Measurements from ENCODE around the gene MBTPS1.

Gene MBTPS1

DNA sequence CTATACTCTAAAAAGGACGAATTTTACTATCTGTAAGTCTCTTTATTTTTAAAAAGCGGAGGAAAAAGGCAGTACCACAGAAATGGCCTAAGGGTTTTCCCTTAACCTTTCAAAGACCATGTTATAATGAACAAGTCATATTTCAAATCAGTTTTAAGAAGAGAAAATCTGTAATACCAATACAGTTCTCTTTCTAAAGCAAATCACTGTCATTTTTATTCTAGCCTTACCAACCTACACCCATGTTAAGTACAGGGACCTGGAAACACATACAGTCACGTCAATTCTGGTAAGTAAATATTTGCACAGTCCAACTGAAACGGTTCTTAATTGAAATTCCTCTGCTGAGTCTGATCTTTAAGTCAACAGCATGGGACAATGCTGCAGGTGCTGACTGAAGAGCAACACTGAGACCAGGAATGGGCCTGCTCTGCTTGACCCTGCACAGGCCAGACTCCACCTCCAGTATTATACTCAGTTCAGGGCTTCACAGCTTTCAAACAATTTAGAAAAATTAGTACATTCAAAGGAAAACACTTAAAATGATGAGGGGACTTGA lies 20.2 kb downstream of the MBTPS1 start:
- DNase-seq, result no peak

DNA sequence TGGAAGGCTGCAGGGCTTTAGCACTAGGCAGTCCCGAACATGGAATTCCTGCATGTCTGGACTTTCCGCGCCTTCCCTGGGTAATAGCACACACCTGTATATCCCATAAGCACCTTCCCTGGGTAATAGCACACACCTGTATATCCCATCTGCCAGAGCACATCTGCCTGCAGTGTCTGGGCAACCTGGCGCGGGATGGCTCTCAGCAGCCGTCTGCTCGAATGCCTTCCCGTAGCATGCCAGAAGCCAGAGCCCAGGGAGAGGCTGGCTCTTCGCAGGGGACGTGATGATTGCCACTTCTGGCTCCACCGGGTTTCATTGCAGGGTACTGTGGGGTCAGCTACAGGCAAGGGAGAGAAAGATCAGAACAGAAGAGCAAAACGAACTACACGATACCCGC lies 21.3 kb downstream of the MBTPS1 start:
- no peak for DNase-seq

DNA sequence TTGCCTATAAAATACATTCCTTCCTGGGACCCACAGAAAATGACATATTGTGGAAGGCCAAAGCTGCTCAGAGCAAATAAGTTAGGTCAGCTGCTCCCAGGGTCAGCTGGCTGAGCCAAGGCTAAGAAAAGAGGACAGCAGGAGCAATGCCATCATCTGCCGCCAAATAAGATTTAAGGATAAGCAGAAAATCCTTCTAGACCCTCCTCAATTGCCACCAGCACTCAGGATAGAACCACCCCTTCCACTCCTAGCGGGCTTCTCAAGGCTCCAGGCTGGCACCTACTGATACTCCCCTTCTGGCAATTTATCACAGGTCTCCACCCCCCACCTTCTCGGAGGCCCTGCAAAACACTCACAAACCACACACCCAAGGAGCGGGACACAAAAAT lies 22.9 kb downstream of the MBTPS1 start:
- DNase-seq, result no peak

DNA sequence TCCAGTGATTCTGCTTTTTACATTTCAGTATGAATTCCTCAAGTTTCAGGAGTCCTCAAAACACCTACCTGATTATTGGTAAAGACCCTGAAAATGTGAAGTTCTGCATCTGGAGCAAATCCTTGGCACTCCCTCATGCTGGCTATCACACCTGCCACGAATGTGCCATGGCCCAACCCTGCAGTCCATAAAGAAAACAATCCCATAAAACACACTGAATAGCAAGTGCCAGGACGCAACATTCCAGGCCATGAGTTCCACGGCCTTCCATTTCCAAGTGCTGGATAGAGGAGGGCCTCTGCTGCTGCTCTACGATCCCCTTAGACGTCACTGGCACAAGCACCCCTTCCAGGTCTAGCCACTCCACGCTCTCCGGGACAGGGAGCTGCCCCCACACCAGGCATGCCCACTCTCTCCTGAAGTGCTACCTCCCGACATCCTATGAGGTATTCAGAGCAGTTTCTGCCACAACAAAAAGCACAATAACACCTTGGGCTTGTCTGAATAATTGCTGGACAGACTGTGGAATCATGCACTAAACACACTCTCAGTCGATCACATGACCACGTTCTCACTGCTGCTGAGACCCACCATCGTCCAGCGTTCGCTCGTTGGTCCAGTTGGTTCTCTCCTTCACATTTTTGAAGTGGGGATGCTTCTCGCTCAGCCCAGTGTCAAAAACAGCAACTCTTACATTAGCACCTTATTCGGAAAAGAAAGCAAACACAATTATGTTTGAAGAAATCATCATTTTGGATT lies 23.4 kb downstream of the MBTPS1 start:
- DNase-seq, result no peak

DNA sequence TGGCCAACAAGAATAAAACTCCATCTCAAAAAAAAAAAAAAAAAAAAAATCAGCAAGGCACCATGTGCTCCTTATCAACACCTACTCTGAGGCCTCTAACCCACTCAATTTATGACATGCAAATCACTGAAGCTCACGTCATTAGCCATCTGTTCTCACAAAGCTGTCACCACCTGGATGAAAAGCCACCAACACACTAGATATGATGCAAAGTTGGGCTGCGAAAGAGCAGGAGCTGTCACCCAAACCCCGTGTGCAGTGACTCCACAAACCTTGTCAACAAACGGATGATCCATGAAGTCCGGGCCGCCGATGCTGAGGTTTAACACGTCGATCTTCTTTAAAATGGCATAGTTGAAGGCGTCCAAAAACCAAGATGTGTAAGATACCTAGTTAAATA lies 25.3 kb downstream of the MBTPS1 start:
- DNase-seq, result no peak

DNA sequence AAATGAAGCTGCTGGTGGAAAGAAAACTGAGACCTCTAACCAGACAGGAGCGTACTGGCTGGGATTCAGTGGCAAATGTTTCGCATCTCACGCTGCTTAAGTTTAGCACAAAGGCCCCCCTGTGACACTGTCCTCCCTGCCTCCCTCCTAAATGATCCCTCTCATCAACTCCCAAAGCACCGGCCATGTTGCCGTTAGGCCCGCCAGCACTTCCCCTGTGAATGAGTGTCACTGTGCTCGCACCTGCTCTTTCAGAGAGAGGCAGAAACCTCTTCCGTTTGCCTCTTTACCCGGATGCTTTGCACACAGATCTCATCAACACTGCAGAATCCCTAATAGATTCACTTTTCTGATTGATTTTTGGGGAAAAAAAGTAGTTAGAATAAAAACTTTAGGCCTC lies 26.5 kb downstream of the MBTPS1 start:
- no peak for DNase-seq

DNA sequence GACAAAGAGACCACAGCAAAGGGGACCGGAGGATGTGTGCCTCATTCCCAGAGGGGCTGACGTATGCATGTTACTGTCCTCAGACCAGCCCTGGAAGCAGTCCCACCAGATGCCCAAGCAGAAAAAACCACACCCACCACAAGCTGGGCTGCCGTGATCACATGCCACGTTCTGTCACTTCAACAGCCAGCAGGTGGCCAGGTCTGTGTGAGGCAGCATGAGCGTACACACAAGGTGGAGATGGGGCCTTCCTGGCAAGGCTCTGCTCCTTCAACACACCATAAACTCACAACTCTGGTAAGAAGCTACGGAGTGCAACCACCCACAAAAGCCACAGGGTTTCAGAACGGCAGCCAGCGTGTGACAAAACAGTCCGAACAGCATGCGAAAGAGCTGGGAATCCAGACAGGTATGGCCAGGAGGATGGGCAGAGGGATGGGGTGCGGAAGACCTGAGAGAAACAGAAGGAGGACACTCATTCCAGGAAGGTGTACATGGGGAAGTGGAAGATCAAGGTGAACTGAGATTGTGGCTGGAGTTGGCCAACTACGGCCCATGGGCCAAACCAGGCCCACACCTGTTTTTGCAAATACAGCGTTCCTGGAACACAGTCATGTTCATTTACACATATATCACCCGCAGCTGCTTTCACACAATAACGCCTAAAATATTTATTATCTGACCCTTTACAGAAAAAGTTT lies 27.9 kb downstream of the MBTPS1 start:
- DNase-seq, result no peak

DNA sequence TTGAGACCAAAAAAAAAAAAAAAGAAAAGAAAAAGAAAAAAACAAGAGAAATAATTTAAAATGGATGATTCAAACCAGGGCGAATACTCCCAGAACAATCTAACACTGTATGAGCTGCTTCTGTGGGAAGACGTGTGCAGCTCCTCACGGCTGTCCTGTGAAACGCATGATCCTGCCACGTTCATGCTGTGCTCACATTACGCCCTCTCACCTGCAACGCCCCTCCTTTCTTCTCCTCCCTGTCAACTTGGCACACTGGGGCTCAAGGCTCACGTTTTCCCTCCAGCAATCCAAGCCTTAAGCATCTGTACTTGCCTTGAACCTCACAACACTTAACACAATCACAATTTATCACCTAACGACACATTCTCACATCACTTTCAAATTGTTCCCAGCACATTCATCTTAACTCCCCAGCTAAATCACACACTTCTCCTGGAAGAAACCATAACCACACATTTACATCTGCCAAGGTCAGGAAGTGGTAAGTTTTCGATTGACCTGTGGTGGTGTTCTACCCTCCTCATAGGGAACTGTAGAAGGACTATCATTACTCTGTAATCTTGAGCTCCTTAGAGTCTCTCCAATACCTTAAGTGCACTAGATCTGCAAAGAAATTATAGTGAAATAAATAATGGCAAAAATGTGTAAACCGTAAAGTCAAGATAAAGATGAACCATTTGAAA lies 29.1 kb downstream of the MBTPS1 start:
- DNase-seq, result no peak

DNA sequence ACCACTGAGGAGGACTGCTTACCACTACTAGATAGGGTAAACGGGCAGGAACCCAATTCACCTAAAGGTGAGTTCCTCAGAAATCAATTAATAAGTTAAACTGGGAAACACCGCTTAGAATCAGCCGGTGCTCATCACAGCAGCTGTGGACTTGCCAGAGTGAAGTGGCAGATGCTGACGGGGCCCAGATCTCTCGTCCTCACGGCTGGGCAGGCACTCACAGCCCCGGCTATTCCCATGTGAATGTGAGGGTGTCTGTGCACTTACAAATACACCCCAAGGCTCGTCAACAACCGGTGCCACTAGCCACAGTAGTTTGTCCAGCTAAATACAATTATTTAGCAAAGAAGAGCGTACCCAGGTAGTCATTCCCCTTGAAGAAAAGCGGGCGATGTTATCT lies 29.7 kb downstream of the MBTPS1 start:
- DNase-seq, result no peak

DNA sequence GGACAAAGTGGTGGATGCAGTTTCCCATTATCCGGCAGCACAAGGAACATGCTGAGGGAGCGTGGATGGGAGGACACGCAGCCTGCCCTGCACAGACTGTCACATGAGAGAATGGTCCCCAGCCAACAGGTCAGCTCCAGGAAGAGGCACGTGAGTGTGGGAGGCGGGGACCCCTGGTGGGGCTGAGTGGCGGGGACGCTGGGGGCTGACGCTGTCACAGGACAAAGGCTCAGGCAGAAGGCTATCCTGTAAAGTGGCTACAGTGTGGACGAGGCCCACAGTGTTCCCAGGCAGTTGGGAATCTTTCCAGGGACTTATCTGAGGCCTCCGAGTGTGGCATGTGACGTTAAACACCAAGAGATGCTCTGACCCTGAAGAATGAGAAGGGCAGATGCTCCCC lies 30.4 kb downstream of the MBTPS1 start:
- no peak for DNase-seq

DNA sequence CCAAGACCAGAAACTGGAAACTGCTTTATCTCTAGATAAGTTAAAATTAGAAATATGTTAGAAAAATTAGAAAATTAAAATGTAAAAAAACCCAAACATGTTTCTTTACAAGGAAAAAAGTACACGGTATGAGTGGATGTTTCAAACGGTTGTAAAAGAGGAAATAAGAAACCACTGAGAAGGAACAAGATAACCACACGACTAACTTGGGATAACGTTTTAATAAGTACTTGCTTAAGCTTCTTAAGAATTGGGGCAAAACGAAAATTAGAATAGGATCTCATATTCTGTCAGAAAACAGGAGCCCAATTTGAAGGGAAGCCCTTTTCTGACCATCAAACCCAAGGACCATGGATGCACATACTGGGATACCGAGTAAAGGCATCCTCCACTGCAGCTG lies 31.0 kb downstream of the MBTPS1 start:
- DNase-seq, result no peak

DNA sequence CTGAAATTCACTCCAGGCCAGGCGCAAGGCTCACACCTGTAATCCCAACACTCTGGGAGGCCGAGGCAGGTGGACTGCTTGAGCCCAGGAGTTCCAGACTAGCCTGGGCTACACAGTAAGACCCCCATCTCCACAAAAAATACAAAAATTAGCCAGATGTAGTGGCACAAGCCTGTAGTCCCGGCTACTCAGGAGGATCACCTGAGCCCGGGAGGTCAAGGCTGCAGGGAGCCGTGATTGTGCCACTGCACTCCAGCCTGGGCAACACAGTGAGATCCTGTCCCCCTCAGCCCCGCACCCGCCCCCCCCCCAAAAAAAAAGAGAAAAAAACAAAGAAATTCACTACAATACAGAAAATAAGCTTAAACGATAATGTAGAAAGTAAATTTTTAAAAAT lies 31.5 kb downstream of the MBTPS1 start:
- DNase-seq, result no peak

DNA sequence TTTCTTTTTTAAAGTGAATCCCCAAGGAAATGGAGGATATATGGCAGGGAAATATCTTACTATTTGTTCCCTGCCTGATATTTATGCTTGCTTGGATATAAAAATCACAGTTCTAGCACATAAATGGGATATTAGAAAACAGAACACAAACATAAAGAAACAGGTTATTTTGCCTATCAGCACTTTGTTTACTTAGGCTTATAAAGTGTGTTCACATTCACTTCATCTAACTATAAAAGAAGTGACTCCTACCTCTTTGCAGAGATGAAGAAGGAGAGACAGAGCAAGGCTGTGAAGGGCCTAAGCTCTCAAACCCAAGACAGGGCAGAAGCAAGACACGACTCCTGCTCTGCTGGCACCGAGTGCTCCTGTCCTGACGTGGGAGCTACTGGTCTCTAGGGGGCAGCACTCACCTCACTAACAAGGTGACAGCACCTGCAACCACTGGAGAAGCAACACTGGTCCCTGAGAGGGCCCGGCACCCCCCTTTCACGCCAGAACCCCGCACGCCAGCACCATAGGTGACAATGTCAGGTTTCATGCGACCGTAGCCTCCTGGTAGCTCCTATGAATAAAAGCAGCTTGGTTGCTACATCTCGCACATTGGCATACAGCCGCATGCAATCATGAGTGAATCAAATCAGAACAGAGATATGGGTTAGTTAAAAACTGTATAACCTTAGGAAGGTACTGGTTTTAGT lies 32.0 kb downstream of the MBTPS1 start:
- DNase-seq, result no peak

DNA sequence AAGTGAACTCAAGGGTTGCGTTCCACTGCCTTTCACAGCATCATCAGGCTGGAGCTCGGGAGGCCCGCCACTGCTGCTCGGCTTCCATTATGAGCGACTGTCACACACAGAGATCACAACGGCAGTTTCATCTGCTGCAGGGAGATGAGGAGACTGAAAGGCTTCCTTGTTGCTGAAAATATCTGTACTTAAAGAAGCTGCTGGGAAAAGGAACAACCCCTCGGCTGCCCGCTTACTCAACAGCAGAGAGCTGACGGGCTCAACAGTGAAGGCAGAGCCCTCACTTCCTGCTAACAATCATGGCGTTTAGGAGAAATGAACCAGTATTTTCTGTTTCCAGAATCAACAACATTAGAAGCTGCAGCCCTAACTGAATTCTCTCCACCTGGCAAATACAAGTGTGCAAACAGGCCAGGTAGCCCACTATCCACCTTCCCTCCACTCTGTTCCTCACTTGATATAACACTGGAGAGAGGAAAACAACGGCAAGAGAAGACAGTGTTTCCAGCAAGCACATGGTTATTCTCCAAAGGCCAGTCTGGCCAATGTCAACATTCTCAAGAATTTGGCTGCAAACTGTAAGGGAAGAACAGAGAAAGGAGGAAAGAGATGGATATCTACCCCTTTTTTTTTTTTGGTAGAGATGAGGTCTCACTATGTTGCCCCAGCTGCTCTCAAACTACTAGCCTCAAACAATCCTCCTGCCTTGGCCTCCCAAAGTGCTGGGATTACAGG lies 33.7 kb downstream of the MBTPS1 start:
- no peak for DNase-seq

DNA sequence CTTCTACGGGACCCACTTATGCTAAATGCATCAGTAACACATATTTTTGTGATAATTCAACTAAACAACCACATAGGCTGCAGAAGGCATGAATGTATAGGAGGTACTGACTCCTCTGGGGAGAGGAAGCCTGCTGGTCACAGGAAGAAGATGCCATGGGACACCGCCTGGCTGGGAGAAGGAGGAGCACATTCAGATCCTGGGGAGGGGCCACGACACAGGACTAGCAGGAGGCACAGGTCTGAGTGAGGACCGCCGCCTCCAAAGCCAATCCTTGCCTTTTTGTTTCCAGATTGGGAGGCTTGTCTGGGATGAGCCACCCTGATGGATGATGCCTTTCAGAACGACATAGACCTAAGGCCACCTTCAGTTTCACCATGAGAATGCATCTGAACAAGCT lies 34.6 kb downstream of the MBTPS1 start:
- DNase-seq, result no peak

DNA sequence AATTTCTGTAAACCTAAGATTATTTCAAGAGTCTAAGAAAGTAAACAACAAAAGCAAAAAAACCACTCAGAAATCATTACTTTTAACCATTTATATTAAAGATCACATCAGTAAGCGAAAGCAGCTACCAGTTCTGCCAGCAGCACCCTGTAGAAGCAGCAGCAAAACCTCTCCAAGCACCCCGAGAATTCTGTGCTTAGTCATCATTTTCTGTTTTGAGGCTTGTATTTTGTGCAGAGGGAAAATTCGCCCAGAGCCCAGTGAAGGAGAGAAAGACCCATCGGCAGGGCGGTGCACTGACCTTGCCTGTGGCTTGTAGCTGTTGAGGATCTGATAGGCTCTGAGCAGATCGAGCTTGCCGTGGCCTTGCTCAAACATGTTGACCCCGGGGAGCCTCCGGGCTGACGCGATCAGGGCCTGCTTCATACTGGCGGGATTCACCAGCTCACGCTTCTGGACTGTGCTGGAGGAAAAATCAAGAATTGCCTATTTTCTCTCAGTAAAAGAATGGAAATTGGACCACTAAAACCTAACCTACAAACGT lies 35.2 kb downstream of the MBTPS1 start:
- DNase-seq, result no peak

DNA sequence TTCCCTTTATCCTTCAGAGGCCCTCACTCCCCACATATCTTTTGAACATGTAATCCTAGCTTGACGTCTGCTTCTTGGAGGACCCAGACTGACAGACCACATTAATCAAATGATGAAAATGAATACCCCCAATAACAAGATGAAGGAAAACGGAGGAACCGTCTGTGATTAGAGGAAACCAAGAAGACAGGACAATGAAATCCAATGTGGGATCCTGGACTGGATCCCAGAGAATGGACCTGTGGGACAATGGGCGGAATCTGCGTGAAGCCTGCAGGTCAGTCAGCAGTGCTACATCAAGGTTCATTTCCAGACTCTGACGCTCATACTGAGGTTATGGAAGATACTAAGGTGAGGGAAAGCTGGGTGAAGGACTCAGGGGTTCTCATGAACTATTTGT lies 35.9 kb downstream of the MBTPS1 start:
- no peak for DNase-seq

DNA sequence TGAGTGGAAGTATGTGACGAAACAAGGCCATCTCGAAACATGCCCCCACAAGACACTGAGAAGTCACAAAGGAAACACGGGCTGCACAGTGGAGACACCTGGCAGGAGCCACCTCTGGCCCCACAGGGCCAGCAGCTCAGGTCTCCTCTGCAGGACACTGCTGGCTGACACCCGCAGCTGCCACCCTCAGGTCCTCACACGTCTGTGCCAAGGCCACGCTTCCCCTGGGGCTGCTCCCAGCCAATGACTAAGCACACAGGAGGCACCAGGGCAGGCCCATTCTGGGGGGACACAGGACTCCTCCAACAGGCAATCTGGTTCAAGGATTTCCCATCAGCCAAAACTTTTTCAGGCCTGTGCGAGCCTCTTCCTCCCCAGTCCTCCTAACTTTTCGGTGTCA lies 36.4 kb downstream of the MBTPS1 start:
- no peak for DNase-seq

DNA sequence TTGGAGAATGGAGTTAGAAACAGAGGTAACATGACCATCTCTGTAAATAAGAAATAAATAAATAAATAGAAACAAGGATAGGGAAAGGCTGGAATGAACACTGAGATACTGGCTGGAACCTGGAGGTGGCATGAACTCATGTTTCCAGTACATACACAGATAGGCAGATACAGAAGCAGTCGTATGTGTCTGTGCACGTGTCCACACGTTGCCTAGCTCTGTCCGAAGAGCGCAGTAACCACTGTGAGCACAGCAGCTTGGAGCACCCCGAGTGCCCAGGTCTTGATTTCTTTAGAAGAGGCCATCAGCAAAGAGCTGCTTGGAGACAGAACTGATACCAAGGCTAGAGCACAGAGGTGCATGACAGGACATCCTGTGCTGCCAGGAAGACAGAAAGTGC lies 37.1 kb downstream of the MBTPS1 start:
- no peak for DNase-seq

DNA sequence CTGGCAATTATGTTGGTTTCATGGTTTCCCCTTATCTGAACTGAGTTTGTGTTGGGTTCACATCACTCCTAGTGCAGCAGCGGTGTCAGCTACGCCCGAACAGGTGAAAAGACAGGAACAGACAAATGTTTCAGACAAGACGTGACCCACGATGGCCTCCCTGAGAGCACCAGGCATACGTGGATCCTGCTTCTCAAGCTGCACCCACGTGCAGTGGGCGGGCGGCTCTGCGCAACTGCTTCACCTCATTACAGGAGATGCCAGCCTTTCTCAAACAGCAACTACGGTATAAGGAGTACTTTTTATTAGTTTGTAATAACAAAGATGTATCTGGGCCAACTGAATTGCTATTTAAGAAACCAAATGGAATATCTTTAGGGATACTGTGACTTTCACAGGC lies 41.4 kb downstream of the MBTPS1 start:
- DNase-seq, result no peak

DNA sequence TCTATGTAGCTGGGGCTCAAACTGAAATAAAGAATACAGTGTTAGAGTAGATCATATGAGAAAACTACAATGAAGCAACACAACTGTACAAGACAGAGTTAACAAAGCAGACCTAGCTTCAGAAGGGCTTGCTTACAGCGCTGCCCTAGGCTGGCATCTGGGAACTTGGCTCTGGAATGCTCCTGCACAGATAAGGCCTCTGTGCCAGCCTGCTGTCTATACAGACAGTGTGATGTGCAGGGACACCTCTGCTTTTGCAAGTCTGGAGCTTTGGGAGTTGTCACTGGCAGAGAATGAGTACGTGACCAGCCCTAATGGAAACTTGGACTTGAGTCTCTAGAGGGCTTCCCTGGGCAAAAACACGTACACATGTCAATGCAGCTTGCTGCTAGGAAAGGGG lies 42.0 kb downstream of the MBTPS1 start:
- DNase-seq, result no peak

DNA sequence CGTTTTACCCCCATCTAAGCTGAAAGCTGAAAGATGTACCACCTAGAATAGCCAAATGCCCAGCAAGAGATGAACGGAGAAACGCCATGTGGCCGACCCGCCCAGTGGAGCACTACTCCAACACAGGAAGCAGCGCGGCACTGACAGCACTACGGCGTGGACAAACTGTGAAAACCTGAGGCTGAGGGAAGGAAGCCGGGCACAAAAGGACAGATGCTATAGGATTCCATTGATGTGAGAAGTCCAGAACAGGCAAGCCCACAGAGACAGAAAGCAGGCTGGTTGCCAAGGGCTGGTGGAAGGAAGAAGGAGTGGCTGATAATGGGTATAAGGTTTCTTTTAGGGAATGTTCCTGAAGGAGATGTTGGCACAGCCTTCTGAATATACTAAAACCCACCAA lies 44.7 kb downstream of the MBTPS1 start:
- no peak for DNase-seq
